ENCODE results near the gene TBC1D16.

The TBC1D16 gene

DNA sequence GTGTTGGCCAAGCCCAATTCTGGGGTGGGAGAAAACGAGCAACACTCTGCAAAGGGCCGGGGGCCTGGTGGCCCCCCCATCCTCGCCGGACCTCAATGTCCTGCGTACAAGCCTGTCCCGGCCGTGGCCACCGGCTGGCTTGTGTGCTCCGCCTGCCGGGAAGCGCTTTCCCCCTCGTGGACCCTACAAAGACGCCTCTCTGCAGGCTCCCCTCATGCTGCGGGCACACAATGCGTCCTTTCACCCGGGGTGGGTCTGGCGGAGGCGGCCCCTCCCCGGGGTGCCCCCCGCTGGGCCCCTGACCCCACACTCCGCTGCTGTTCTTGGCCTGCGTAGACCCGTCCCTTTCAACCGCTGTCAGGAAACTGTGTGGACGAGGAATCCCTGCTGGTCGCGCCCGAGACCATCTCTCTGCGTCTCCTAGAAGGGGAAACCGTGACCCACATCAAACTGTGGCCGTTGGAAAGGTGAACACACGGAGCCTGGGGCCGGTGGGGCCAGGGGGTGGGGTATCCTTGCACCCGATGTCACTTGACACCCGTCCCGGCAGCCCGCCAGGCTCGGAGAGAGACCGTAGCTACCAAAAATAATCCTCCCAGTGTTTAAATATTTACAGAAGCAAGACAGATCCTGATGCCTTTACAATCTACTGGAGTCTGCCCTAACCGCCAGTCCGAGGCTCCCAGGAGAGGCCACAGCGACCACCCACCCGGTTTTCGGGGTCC lies 43.6 kb downstream of the TBC1D16 start:
- intact Hi-C loops (cut with DNase I): loop anchor here (2.0 to 5.0 kb wide), 2 partner anchors 150 to 201 kb away; no protein-coding TSS in a partner anchor
- DNase-seq: no peak

DNA sequence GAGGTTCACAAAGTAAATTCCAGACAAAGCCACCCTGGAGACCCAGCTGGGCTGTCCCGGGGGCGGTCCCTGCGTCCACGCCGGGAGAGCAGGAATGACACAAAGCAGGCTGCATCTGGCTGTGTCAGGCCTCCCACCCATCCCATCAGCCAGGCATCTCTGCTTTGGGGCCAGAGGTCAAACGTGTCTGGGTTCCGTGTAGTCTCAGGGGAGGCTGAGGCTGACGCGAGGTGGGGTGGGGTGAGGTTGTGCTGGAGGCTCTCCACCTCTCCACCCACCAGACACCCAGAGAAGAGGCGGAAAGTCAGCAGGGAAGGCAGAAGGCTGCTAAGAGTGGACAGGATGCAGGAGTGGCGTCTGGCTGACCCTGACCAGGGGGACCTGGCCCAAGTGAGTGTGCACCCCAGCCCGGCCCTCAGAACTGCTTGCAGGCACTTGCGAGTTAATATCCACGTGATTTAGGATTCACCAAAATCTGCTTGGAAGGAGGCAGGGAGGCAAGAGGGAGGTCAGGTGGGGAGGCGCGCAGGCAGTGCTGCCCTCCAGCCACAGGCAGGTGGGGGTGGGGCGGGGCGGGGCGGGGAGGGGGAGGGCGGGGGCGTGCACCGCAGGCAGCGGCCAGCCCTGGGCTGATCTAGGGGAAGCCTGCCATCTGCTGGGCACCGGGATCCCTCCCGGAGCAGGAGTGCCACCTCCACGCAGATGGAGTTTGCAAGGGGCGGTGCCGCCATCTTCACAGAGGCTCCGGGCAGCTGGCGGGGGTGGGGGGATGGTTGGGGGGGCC lies 44.3 kb downstream of the TBC1D16 start:
- DNase-seq: peak; percentile 78 to 98 (median 89)
- intact Hi-C loops (cut with DNase I): loop anchor here (2.0 to 5.0 kb wide), 2 partner anchors 149 to 201 kb away; no protein-coding TSS in a partner anchor

- intact Hi-C loops (cut with DNase I): loop anchor here (2.0 to 5.0 kb wide), 2 partner anchors 148 to 200 kb away; no protein-coding TSS in a partner anchor
- DNase-seq: peak in 1 of 10 donors; percentile 77
Measured at GRCh38 chr17:79990704-79991103, 45.0 kb downstream of the TBC1D16 start.

GRCh38 chr17:79990051-79990592 lies 45.5 kb downstream of the TBC1D16 start:
- DNase-seq: peak in 1 of 10 donors; percentile 50
- intact Hi-C loops (cut with DNase I): loop anchor here (2.0 to 5.0 kb wide), 2 partner anchors 148 to 199 kb away; no protein-coding TSS in a partner anchor

GRCh38 chr17:79989106-79989835 lies 46.4 kb downstream of the TBC1D16 start:
- peak in 2 of 10 donors; percentile 34 to 52 for DNase-seq
- intact Hi-C loops (cut with DNase I): loop anchor here (5.0 kb wide), 1 partner anchor 247 kb away; no protein-coding TSS in a partner anchor

DNA sequence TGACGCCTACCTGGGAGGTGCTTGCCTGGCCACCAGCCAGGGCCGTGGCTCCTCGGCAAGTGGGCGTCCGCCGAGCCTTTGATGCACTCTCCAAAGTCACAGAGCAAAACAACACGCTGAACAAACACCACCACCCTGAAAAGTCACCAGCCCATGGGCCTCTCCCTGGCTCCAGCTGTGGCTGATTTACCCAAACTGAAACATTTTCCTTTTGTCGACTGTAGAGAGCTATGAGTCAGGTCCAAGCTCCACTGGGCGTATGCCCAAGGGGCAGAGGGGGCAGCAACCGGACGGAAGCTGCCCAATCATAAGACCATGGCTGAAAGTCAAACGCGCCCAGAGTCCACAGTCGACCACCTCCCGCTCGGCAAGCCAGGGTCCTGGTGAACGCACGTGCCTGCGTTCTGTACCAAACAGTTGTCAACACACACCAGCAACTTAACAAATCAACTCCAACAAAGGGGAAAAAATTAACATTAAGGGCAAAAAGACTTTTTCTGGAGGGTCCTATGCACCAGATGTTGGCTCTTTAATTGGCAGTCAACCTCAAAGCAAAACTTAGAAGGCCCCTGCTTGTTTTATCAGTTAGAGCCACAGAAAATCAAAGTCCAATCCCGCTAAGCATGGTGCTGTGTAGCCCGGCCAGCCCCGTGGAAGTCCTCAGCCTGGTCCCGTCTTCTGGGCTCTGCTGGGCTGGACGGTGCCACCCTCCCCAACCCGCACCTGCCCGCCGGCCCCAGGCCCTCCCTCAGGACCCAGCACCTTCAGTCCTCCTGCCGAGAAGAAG lies 47.3 kb downstream of the TBC1D16 start:
- peak in 3 of 10 donors; percentile 16 to 74 (median 63) for DNase-seq
- intact Hi-C loops (cut with DNase I): loop anchor here (5.0 kb wide), 1 partner anchor 246 kb away; no protein-coding TSS in a partner anchor

DNA sequence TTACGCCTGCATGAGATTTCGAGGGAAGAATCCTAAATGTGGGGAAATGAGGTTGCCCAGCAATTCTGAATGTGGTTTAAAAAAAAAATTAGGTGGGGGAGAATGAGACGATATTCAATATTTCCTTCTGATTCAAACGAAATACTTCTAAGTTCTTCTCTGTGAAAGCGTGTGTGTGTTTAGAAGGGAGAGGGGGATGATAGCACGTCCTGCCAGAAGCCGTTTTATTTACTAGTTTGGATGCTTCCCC lies 47.8 kb downstream of the TBC1D16 start:
- DNase-seq: no peak
- intact Hi-C loops (cut with DNase I): loop anchor here (5.0 kb wide), 1 partner anchor 246 kb away; no protein-coding TSS in a partner anchor

- intact Hi-C loops (cut with DNase I): loop anchor here (5.0 kb wide), 1 partner anchor 245 kb away; no protein-coding TSS in a partner anchor
Measured at GRCh38 chr17:79987187-79987934, 48.3 kb downstream of the TBC1D16 start.

GRCh38 chr17:79986411-79987186 lies 49.1 kb downstream of the TBC1D16 start:
- peak in 4 of 10 donors; percentile 11 to 68 (median 59) for DNase-seq
- intact Hi-C loops (cut with DNase I): loop anchor here (5.0 kb wide), 1 partner anchor 244 kb away; no protein-coding TSS in a partner anchor

More at GRCh38 chr17:79987187-79987934, 48.3 kb downstream of the TBC1D16 start:
- DNase-seq: peak in 1 of 10 donors; percentile 29

GRCh38 chr17:79985943-79986391 lies 49.7 kb downstream of the TBC1D16 start:
- intact Hi-C loops (cut with DNase I): loop anchor here (5.0 kb wide), 1 partner anchor 244 kb away; no protein-coding TSS in a partner anchor
- DNase-seq: peak in 3 of 10 donors; percentile 49 to 61 (median 53)

GRCh38 chr17:79985361-79985942 lies 50.2 kb downstream of the TBC1D16 start:
- peak in 3 of 10 donors; percentile 39 to 76 (median 57) for DNase-seq
- intact Hi-C loops (cut with DNase I): loop anchor here (5.0 kb wide), 1 partner anchor 243 kb away; no protein-coding TSS in a partner anchor

- intact Hi-C loops (cut with DNase I): loop anchor here (5.0 kb wide), 1 partner anchor 243 kb away; no protein-coding TSS in a partner anchor
- peak in 2 of 10 donors; percentile 14 to 25 for DNase-seq
Measured at GRCh38 chr17:79984877-79985276, 50.8 kb downstream of the TBC1D16 start.

DNA sequence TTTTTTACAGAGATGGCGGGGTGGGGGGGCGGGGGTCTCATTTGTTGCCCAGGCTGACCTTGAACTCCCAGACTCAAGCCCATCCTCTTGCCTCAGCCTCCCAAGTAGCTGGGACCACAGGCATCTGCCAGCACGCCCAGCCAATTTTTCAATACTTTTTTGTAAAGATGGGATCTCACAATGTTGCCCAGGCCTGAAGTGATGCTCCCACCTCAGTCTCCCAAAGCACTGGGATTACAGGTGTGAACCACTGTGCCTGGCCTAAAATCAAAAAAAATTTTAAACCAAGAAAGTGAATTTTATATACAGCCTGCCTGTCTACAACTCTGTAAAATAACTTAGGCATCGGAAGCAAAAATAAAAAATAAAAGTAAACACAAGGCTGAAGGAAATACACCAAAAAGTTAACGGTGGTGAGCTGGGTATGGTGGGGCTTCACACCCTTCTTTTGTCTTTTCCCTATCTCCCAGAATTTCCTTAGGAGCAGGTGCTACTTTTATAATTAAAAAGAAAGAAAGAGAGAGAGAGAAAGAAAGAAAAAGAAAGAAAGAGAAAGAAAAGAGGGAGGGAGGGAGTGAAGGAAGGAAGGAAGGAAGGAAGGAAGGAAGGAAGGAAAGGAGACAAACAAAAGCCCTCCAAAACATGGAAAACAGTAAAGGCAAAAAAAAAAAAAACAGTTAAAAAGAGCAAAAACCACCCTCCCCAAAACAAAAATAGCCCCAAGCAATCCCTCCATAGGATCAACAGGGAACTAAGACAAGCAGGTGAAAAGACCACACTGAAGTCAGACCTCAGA lies 51.4 kb downstream of the TBC1D16 start:
- DNase-seq: peak in 2 of 10 donors; percentile 23 to 30
- intact Hi-C loops (cut with DNase I): no loop called here

- intact Hi-C loops (cut with DNase I): no loop called here
- peak in 3 of 10 donors; percentile 33 to 53 (median 51) for DNase-seq
Measured at GRCh38 chr17:79983456-79983855, 52.2 kb downstream of the TBC1D16 start.

DNA sequence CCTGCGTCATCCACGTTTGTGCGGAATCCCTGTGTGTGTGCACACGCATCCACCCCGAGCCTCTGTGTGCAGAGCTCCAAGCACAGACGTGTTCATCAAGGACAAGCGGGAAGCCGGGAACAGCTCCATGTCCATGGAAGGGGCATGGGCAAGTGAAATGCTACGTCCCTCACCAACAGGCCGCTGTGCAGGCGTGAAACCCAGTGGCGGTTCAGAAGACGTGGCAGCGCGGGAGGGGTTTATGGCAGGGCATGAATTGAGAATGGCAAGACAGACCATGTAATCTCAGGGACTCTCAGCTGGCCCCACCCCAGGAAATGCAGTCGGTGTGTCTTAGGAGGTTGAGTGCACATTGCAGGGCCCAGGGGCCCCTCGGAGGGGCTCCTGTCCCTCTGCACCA lies 52.7 kb downstream of the TBC1D16 start:
- intact Hi-C loops (cut with DNase I): no loop called here
- DNase-seq: peak in 3 of 10 donors; percentile 49 to 66 (median 61)

DNA sequence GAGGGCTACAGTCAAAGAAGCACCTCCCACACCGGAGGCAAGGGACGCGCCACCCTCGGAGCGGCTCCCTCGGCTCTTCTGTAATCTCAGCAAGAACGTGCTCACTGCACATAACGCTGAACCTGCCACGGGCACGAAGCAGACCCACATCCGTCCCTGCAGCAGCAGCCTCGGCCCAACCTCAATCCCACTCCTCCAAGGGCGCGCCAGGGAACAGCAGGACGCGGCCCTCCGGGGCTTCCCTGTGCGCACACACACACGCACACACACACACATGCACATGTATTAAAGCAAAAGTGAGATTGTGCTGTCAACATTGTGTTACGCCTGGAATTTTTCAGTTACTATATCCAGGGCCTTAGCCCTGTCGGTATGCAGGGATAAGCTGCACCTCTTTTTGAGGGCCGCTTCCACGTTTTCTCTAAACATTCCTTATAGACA lies 54.0 kb downstream of the TBC1D16 start:
- intact Hi-C loops (cut with DNase I): no loop called here
- peak in 3 of 10 donors; percentile 42 to 68 (median 63) for DNase-seq

All from posterior cingulate gyrus (tissue), 11 donors.